Peyer's patch (tissue), 4 donors: ENCODE measurements around the gene PTPRQ. TPM values are rescaled to one million over a fixed set of nuclear protein-coding genes. Genes with fewer than 3 reads are reported as not detected.
"Not testable (repeated sequence)": the region's sequence is repeated elsewhere in the genome, so short reads cannot be mapped to it uniquely, and the experiment has no call there.

Source experiments
- DNase-seq, 3 donors: peaks; one replicate each; pipeline ENCODE4 v3.0.0-alpha.2; 2017 to 2019
- H3K27ac ChIP-seq, 4 donors: fragments of 200-600 bp; sonication (generic); one replicate each; pipeline ENCODE4 v1.5.1; 2016 to 2019
- H3K27me3 ChIP-seq, 2 donors: fragments of 200-600 bp; sonication (generic); one replicate each; pipeline ENCODE4 v1.5.1; 2019
- H3K36me3 ChIP-seq, 3 donors: fragments of 200-600 bp; sonication (generic); one replicate each; pipeline ENCODE4 v1.5.1; 2016 to 2019
- H3K4me1 ChIP-seq, 4 donors: fragments of 200-600 bp; sonication (generic); one replicate each; pipeline ENCODE4 v1.5.1; 2016 to 2019
- H3K4me3 ChIP-seq, 4 donors: fragments of 200-600 bp; sonication (generic); 1 replicate in 3 of 4; 2 replicates in 1 of 4; pipeline ENCODE4 v1.5.1; 2016 to 2019; ENCODE audit warnings: mild to moderate bottlenecking in 1 of 4
- H3K9me3 ChIP-seq, 4 donors: fragments of 200-600 bp; sonication (generic); one replicate each; pipeline ENCODE4 v1.5.1; 2016 to 2019; ENCODE audit warnings: mild to moderate bottlenecking in 1 of 4
- POLR2A ChIP-seq, 2 donors: fragments of 450-650 bp; IDR thresholded peaks; one replicate each; pipeline ENCODE4 v1.5.1; 2017; ENCODE audit warnings: antibody characterized with exemption in 2 of 2, mild to moderate bottlenecking in 2 of 2, moderate library complexity in 2 of 2
- total RNA-seq, 4 donors: library from RNA; depleted of rRNA; stranded (reverse); fragments of >200 nt; gene quantifications; one replicate each; pipeline ENCODE4 v1.1.0, GENCODE V29; 2016
- TF ChIP-seq, protein P1 (sequence below), 6 experiments: fragments of 450-650 bp in 4 of 6; fragments of 200-600 bp in 2 of 6; sonication (generic) in 1 of 6; IDR thresholded peaks; one replicate each; pipeline ENCODE4 v1.5.1; 2017 to 2019; ENCODE audit warnings: antibody characterized with exemption in 6 of 6, mild to moderate bottlenecking in 3 of 6, moderate library complexity in 1 of 6

Gene PTPRQ
- total RNA-seq, 4 donors from 2014 or later = 0.13 TPM; not detected in 3

DNA sequence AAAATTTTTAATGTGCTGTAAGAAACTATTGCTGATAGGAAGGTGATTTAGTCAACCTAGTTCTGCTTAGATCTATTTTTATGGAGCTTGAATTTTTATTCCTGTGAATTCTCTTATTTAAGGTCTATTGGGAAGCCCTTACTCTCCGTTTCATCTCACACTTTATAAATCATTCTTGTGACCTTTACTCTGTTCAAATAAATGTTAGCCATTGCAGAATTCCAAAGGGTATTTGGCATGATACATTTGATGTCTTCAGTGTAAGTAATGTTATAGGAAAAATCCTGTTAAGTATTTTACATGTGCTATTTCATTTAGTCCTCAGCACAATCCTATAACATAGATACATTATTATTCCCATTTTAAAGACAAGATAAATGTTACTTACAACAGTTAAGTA is 12.5 kb downstream of the PTPRQ start:
- Histone ChIP-seq H3K4me3 (no peak overlapping the region), H3K27me3 (no peaks in the 10 kb centered on the region), H3K27ac (no peak overlapping the region), H3K4me1 (no peaks in the 10 kb centered on the region), H3K9me3 (no peaks in the 10 kb centered on the region), H3K36me3 (no peaks in the 10 kb centered on the region)
- TF ChIP-seq, protein P1, sequence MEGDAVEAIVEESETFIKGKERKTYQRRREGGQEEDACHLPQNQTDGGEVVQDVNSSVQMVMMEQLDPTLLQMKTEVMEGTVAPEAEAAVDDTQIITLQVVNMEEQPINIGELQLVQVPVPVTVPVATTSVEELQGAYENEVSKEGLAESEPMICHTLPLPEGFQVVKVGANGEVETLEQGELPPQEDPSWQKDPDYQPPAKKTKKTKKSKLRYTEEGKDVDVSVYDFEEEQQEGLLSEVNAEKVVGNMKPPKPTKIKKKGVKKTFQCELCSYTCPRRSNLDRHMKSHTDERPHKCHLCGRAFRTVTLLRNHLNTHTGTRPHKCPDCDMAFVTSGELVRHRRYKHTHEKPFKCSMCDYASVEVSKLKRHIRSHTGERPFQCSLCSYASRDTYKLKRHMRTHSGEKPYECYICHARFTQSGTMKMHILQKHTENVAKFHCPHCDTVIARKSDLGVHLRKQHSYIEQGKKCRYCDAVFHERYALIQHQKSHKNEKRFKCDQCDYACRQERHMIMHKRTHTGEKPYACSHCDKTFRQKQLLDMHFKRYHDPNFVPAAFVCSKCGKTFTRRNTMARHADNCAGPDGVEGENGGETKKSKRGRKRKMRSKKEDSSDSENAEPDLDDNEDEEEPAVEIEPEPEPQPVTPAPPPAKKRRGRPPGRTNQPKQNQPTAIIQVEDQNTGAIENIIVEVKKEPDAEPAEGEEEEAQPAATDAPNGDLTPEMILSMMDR (IDR thresholded peaks at IDR 0.05) = no peak
- no peak for TF ChIP-seq POLR2A (IDR thresholded peaks at IDR 0.05)
- no peak for DNase-seq

DNA sequence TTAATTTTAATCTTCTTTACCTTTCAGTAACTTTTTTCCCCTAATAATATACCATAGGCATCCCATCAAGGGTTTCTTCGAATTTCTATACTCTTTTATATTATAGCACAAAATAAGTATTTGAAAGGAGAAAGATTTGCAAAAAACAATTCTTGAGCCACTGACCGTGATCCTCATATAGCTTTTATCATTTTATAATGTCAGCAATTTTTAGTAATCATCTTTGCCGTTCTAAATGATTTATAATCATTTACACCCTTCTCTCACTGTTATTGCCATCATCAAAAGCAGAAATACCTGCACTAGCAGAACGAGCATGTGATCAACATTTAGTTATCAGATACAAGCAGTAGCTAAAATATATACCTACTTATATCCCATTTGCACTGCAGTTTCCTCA is 16.9 kb downstream of the PTPRQ start:
- Histone ChIP-seq H3K9me3 (no peaks in the 10 kb centered on the region), H3K27ac (no peak overlapping the region), H3K4me1 (no peaks in the 10 kb centered on the region), H3K36me3 (no peaks in the 10 kb centered on the region), H3K27me3 (no peaks in the 10 kb centered on the region), H3K4me3 (no peak overlapping the region)
- TF ChIP-seq POLR2A (IDR thresholded peaks at IDR 0.05) = no peak
- TF ChIP-seq, protein P1 (IDR thresholded peaks at IDR 0.05) = no peak
- no peak for DNase-seq

- not testable (repeated sequence) for H3K36me3 ChIP-seq, H3K27ac ChIP-seq, DNase-seq, H3K9me3 ChIP-seq, H3K4me3 ChIP-seq, H3K4me1 ChIP-seq, H3K27me3 ChIP-seq
These were observed 17.8 kb downstream of the PTPRQ start for GRCh38 chr12:80461851-80462250.

DNA sequence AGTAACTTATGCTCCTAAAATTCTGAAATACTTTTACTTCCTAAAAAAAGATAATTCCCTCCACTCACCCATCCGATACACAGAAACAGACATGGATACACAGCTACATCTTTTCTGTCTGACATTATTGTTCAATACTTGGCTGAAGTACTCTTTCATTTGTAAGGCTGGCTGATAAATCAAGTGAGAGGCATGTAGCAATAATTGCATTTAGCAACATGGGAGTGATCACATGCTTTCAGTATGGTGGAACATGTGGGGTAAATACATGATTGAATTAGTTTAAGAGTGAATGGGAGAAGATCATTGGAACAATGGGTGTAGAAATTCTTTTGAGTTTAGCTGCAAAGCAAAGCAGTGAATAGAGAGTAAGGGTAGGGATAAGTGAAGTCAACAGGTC is 25.6 kb downstream of the PTPRQ start:
- no peak overlapping the region for H3K27ac ChIP-seq
- no peak for DNase-seq
- H3K4me3 ChIP-seq = no peak overlapping the region
- H3K36me3 ChIP-seq = no peaks in the 10 kb centered on the region
- no peaks in the 10 kb centered on the region for H3K4me1 ChIP-seq
- no peaks in the 10 kb centered on the region for H3K9me3 ChIP-seq
- TF ChIP-seq, protein P1 (IDR thresholded peaks at IDR 0.05) = no peak
- TF ChIP-seq POLR2A (IDR thresholded peaks at IDR 0.05) = no peak
- H3K27me3 ChIP-seq = no peaks in the 10 kb centered on the region

- Histone ChIP-seq H3K27me3 (no peaks in the 10 kb centered on the region), H3K9me3 (no peaks in the 10 kb centered on the region), H3K36me3 (no peaks in the 10 kb centered on the region), H3K4me3 (no peak overlapping the region), H3K4me1 (no peaks in the 10 kb centered on the region), H3K27ac (no peak overlapping the region)
- TF ChIP-seq, protein P1 (IDR thresholded peaks at IDR 0.05) = no peak
- no peak for TF ChIP-seq POLR2A (IDR thresholded peaks at IDR 0.05)
- no peak for DNase-seq
These were observed 26.4 kb downstream of the PTPRQ start for GRCh38 chr12:80470403-80470802.

DNA sequence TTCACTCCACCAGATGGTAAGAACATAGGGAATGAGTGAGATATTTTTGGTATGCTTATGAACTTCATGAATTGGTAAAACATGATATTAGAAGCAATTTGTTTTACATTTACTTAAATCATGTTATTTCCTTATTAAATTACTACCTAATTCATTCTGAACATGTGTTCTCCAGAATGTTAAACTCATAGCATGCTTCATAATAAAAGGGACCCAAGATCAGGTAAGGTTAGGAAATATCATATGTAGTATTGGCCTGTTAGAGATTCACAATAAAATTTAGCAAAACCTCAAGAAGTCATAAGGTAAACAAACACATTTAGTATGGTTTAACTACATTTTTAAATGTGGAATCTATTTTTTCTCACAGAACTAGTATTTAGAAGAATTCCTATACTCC is 28.2 kb downstream of the PTPRQ start:
- H3K27ac ChIP-seq = no peak overlapping the region
- no peaks in the 10 kb centered on the region for H3K9me3 ChIP-seq
- no peaks in the 10 kb centered on the region for H3K36me3 ChIP-seq
- no peaks in the 10 kb centered on the region for H3K4me1 ChIP-seq
- no peaks in the 10 kb centered on the region for H3K27me3 ChIP-seq
- H3K4me3 ChIP-seq = no peak overlapping the region
- no peak for TF ChIP-seq POLR2A (IDR thresholded peaks at IDR 0.05)
- TF ChIP-seq, protein P1 (IDR thresholded peaks at IDR 0.05) = no peak
- no peak for DNase-seq
